ENCODE results near the gene CLSTN3.

CLSTN3 gene

GRCh38 chr12:7123806-7124522 lies 6.2 kb upstream of the CLSTN3 start:
- no peak for DNase-seq (ENCODE audit: low read depth)
- TF ChIP-seq, protein P1, sequence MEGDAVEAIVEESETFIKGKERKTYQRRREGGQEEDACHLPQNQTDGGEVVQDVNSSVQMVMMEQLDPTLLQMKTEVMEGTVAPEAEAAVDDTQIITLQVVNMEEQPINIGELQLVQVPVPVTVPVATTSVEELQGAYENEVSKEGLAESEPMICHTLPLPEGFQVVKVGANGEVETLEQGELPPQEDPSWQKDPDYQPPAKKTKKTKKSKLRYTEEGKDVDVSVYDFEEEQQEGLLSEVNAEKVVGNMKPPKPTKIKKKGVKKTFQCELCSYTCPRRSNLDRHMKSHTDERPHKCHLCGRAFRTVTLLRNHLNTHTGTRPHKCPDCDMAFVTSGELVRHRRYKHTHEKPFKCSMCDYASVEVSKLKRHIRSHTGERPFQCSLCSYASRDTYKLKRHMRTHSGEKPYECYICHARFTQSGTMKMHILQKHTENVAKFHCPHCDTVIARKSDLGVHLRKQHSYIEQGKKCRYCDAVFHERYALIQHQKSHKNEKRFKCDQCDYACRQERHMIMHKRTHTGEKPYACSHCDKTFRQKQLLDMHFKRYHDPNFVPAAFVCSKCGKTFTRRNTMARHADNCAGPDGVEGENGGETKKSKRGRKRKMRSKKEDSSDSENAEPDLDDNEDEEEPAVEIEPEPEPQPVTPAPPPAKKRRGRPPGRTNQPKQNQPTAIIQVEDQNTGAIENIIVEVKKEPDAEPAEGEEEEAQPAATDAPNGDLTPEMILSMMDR (IDR thresholded peaks at IDR 0.05; ENCODE audit: control insufficient read depth, insufficient read depth, low read depth, low read length, missing control alignments), result no peak
- H3K4me3 ChIP-seq (ENCODE audit: control insufficient read depth, low read depth, low read length), result no peak overlapping the region

DNA sequence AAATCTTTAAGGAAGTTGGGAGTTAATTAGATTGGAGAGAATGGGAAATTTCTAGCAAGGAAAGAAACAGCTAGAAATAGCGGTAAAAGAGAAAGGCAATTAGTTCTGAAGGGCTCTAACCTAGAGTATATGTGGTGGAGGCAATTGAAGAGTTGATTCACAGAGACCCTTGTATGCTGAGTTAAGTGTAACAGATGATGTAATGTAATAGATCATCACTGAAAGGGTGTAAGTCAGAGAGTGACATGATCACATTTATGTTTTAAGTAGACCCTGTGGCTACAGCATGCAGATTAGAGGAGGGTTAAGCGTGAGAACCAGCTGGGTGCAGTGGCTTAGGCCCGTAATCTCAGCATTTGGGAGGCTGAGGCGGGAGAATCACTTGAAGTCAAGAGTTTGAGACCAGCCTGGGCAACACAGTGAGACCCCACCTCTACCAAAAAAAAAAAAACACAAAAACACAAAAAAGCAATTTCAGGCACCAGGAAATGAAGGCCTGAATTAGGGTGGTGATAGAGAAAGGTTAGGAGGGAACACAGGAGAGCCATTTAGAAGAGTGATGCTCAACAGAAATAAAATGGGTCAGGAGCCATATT lies 4.4 kb upstream of the CLSTN3 start:
- H3K4me3 ChIP-seq (ENCODE audit: control insufficient read depth, low read depth, low read length), result no peak overlapping the region
- TF ChIP-seq, protein P1 (IDR thresholded peaks at IDR 0.05; ENCODE audit: control insufficient read depth, insufficient read depth, low read depth, low read length, missing control alignments), result no peak
- no peak for DNase-seq (ENCODE audit: low read depth)

DNA sequence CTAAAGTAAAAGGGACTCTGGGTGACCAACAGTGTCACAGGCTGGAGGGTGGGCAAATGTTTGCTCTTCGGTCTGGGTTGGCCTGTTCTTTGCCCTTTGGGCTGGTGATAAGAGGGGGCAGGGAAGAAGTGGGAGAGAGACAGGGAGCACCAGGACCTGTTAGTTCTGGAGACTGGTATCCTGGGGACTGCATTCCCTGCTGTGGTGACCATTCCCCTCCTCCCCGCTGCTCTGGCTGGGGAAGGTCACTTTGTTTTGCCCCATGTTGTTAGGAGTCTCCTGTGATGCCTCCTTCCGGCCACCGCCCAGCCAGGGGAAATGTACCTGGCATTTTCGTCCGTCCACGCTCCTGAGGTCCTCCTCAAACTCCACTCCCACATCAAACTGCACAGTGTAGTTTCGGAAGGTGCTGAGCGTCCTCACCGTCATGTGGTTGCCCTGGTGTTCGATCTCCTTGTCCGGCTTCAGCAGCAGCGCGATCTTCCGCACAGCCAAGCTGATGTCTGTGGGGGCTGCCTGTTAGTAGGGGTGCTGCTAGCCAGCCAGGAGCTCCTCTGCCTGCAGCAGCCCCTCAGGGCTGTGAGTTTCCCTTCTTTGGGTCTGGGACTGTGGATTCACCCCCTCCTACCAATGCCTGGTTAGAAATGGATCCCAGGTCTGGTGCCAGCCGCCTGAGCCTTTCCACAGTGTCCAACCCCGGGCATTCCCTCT lies 2.1 kb upstream of the CLSTN3 start:
- H3K4me3 ChIP-seq (ENCODE audit: control insufficient read depth, low read depth, low read length), result no peak overlapping the region
- TF ChIP-seq, protein P1 (IDR thresholded peaks at IDR 0.05; ENCODE audit: control insufficient read depth, insufficient read depth, low read depth, low read length, missing control alignments), result no peak
- DNase-seq (ENCODE audit: low read depth), result no peak

- TF ChIP-seq, protein P1 (IDR thresholded peaks at IDR 0.05; ENCODE audit: control insufficient read depth, insufficient read depth, low read depth, low read length, missing control alignments), result no peak
- DNase-seq (ENCODE audit: low read depth), result no peak
- peak within 1 kb of the TSS; percentile 56 for H3K4me3 ChIP-seq (ENCODE audit: control insufficient read depth, low read depth, low read length)
Measured at GRCh38 chr12:7128681-7129286, 1.4 kb upstream of the CLSTN3 start, which contains the start of gene RBP5. Gene RBP5, minus strand, starts transcription at chr12:7128889. Its CDS starts 114 bp downstream, at chr12:7128775.

- DNase-seq (ENCODE audit: low read depth), result no peak
- peak overlapping the region; percentile 56 for H3K4me3 ChIP-seq (ENCODE audit: control insufficient read depth, low read depth, low read length)
Measured at GRCh38 chr12:7129287-7129871, 792 bp upstream of the CLSTN3 start.

More at GRCh38 chr12:7129287-7129871, 792 bp upstream of the CLSTN3 start:
- TF ChIP-seq, protein P1 (IDR thresholded peaks at IDR 0.05; ENCODE audit: control insufficient read depth, insufficient read depth, low read depth, low read length, missing control alignments), result no peak
